Measurements from ENCODE around the gene HDAC10. TPM values are rescaled to one million over a fixed set of nuclear protein-coding genes. Genes with fewer than 3 reads are reported as not detected.

The HDAC10 gene
- total and polyA plus RNA-seq, 10 of the 15 experiments (the other 5 are each of a cell fraction or from before 2014, with no cell fraction given), result 0.26 to 48.6 (median 5.0) TPM

DNA sequence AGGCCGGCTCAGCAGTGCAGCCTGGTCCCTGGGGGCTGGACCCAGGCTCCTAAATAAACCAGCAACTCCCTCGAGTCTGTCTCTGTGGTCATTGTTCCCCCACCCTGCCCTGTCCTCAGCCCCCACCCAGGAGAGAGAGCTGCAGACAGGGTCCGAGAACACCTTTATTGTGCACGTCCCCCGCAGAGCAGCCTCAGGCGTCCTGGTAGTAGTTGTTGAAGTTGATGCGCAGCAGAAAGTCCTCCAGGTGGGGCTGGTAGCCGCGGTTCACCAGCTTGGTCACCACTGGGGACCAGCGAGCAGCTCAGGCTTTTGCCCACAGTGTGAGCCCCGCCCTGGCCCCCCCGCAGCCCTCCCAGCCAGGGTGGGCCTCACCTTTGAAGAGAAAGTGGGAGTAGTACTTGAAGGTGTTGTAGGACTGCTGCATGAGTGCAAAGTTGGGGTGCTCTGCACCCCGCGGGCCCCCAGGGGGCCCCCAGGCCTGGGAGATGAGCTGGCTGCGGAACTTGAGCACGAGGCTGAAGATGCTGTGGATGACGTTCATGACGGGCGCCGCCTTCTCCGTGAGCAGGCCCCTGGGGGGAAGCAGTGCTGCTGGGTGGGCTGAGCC is 33.4 kb downstream of the HDAC10 start:
- Histone ChIP-seq H3K9ac (ENCODE audit: control insufficient read depth, insufficient read depth, low read length) (no peak overlapping the region), H3K4me1 (ENCODE audit: control insufficient read depth, insufficient read depth, low read length) (no peaks in the 10 kb centered on the region), H3K4me3 (no peak overlapping the region), H3K27ac (ENCODE audit: control insufficient read depth, insufficient read depth) (no peak overlapping the region), H3K9me3 (replicated peaks; ENCODE audit: control insufficient read depth, insufficient read depth, low read length) (no peaks in the 10 kb centered on the region), H3K27me3 (replicated peaks in 1 of 2; ENCODE audit: control insufficient read depth in 2 of 2, insufficient read depth in 2 of 2, low read length in 1 of 2) (no peaks in the 10 kb centered on the region), H4K20me1 (ENCODE audit: control insufficient read depth, insufficient read depth) (no peaks in the 10 kb centered on the region), H2AFZ (ENCODE audit: control insufficient read depth, low read depth, low read length) (no peak overlapping the region), H3K36me3 (ENCODE audit: control insufficient read depth in 2 of 2, insufficient read depth in 2 of 2, low read length in 1 of 2) (peaks cover 17 to 58% of the 10 kb centered on the region in 2 experiments; a peak in 3 of 4 replicates), H3K4me2 (ENCODE audit: control insufficient read depth, insufficient read depth) (no peak overlapping the region), H3K79me2 (ENCODE audit: control insufficient read depth, insufficient read depth, low read length) (no peaks in the 10 kb centered on the region; the same call in 1 of the 2 replicates)
- ChIA-PET POLR2A (no interaction called here), CTCF (no interaction called here), RAD21 (ENCODE audit: unreplicated experiment) (no interaction called here), SMC1A (ENCODE audit: uncharacterized antibody, unreplicated experiment) (no interaction called here)
- BruUV-seq (replicated peaks), result no TSS peak
- ATAC-seq (no peak), DNase-seq (ENCODE audit: low read depth, low spot score) (no peak), FAIRE-seq (no peak)
- intact Hi-C loops (cut with micrococcal nuclease; ENCODE audit: unreplicated experiment), result no loop called here
- TF ChIP-seq NR2C1 (IDR thresholded peaks at IDR 0.05), result no peak
- TF ChIP-seq CBFB (IDR thresholded peaks at IDR 0.05; ENCODE audit: low read depth), result no peak
- TF ChIP-seq, protein P1, sequence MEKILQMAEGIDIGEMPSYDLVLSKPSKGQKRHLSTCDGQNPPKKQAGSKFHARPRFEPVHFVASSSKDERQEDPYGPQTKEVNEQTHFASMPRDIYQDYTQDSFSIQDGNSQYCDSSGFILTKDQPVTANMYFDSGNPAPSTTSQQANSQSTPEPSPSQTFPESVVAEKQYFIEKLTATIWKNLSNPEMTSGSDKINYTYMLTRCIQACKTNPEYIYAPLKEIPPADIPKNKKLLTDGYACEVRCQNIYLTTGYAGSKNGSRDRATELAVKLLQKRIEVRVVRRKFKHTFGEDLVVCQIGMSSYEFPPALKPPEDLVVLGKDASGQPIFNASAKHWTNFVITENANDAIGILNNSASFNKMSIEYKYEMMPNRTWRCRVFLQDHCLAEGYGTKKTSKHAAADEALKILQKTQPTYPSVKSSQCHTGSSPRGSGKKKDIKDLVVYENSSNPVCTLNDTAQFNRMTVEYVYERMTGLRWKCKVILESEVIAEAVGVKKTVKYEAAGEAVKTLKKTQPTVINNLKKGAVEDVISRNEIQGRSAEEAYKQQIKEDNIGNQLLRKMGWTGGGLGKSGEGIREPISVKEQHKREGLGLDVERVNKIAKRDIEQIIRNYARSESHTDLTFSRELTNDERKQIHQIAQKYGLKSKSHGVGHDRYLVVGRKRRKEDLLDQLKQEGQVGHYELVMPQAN (conservative IDR thresholded peaks at IDR 0.05), result no peak
- no peak for TF ChIP-seq MEF2B (IDR thresholded peaks at IDR 0.05; ENCODE audit: partially characterized antibody, poor library complexity, severe bottlenecking)
- TF ChIP-seq, protein P2, sequence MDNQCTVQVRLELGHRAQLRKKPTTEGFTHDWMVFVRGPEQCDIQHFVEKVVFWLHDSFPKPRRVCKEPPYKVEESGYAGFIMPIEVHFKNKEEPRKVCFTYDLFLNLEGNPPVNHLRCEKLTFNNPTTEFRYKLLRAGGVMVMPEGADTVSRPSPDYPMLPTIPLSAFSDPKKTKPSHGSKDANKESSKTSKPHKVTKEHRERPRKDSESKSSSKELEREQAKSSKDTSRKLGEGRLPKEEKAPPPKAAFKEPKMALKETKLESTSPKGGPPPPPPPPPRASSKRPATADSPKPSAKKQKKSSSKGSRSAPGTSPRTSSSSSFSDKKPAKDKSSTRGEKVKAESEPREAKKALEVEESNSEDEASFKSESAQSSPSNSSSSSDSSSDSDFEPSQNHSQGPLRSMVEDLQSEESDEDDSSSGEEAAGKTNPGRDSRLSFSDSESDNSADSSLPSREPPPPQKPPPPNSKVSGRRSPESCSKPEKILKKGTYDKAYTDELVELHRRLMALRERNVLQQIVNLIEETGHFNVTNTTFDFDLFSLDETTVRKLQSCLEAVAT (IDR thresholded peaks at IDR 0.05), result no peak
- WGBS (ENCODE audit: insufficient coverage, insufficient replicate concordance, low lambda C conversion rate, missing lambda C conversion rate), result 86% methylated on average over 21 of the region's 21 CpGs
- in situ Hi-C loops (cut with MboI), result no loop called here

Measured in GM12878 (cell line).